Naive B cell (primary cell): ENCODE measurements around the gene OXSR1. TPM values are rescaled to one million over a fixed set of nuclear protein-coding genes. Genes with fewer than 3 reads are reported as not detected.

ENCODE experiments used
- ATAC-seq, 2 donors: fragments of 150-1000 bp; cut with Tn5 transposase; 2 replicates each; pipeline ENCODE4 v1.10.0; 2021; ENCODE audit warnings: low read depth in 2 of 2, mild to moderate bottlenecking in 2 of 2, moderate library complexity in 2 of 2
- DNase-seq: peaks from one replicate; pipeline ENCODE4 v3.0.0; 2022
- H3K27ac Mint-ChIP-seq, 6 donors: one replicate each; pipeline ENCODE4 v1.8.0; 2020 to 2022; ENCODE audit warnings: mild to moderate bottlenecking in 6 of 6, mixed read lengths in 6 of 6, moderate library complexity in 5 of 6, inconsistent platforms in 2 of 6
- H3K27me3 Mint-ChIP-seq, 3 donors: one replicate each; pipeline ENCODE4 v1.8.0; 2021 to 2022; ENCODE audit warnings: mixed read lengths in 3 of 3, mild to moderate bottlenecking in 1 of 3
- H3K36me3 Mint-ChIP-seq, 2 donors: one replicate each; pipeline ENCODE4 v1.8.0; 2020 to 2022; ENCODE audit warnings: mixed read lengths in 2 of 2, inconsistent platforms in 1 of 2, mild to moderate bottlenecking in 1 of 2
- H3K4me1 Mint-ChIP-seq, 3 donors: one replicate each; pipeline ENCODE4 v1.8.0; 2020 to 2022; ENCODE audit warnings: mixed read lengths in 3 of 3, inconsistent platforms in 1 of 3, mild to moderate bottlenecking in 1 of 3, moderate library complexity in 1 of 3
- H3K4me3 Mint-ChIP-seq, 8 donors: one replicate each; pipeline ENCODE4 v1.8.0; 2020 to 2022; ENCODE audit warnings: mild to moderate bottlenecking in 8 of 8, mixed read lengths in 8 of 8, moderate library complexity in 8 of 8, inconsistent platforms in 2 of 8
- H3K9me3 Mint-ChIP-seq, 7 donors: one replicate each; pipeline ENCODE4 v1.8.0; 2020 to 2022; ENCODE audit warnings: mixed read lengths in 7 of 7, mild to moderate bottlenecking in 5 of 7, inconsistent platforms in 2 of 7, moderate library complexity in 1 of 7
- polyA plus RNA-seq, 6 donors: library from polyadenylated mRNA; unstranded; fragments of 300-500 nt; fragmentation: Illumina TruSeq; gene quantifications; one replicate each; pipeline ENCODE4 v1.2.3, GENCODE V29; 2021; ENCODE audit warnings: low read depth in 6 of 6

Gene OXSR1
- polyA plus RNA-seq = 10 to 100 TPM in 5 of 6 donors, 1 to 10 TPM in 1; 7.8 to 15.5 (median 13.8) TPM

- Mint-ChIP-seq H3K36me3 (no peaks in the 10 kb centered on the region), H3K27ac (peak within 1 kb of the TSS; percentile 99 to 100 (median 100)), H3K4me3 (peak within 1 kb of the TSS; percentile 88 to 99 (median 98)), H3K27me3 (no peaks in the 10 kb centered on the region), H3K9me3 (no peaks in the 10 kb centered on the region), H3K4me1 (peaks cover 39 to 48% (median 45%) of the 10 kb centered on the region in 3 donors)
- ATAC-seq (peak; percentile 82 to 85), DNase-seq (peak; percentile 98)
These were observed at the start of gene OXSR1 for GRCh38 chr3:38164952-38165721. TSS of gene OXSR1 (plus strand) at chr3:38165537. CDS start at chr3:38165877, 340 bp downstream.

- Mint-ChIP-seq H3K9me3 (no peaks in the 10 kb centered on the region), H3K4me1 (peaks cover 22 to 32% (median 23%) of the 10 kb centered on the region in 3 donors), H3K4me3 (peak overlapping the region in 4 of 8 donors; percentile 8 to 85 (median 36)), H3K36me3 (peaks cover 0 to 6% of the 10 kb centered on the region in 2 donors), H3K27me3 (no peaks in the 10 kb centered on the region), H3K27ac (peak overlapping the region in 3 of 6 donors; percentile 41 to 94 (median 80))
- DNase-seq = no peak
- peak in 1 of 2 donors; percentile 44 for ATAC-seq
These were observed 49.5 kb upstream of the OXSR1 start for GRCh38 chr3:38115645-38116427.

- Mint-ChIP-seq H3K27me3 (no peaks in the 10 kb centered on the region), H3K27ac (no peak overlapping the region)
- ATAC-seq = no peak
These were observed 48.7 kb upstream of the OXSR1 start for GRCh38 chr3:38116471-38117162.

GRCh38 chr3:38117163-38117716, 48.1 kb upstream of the OXSR1 start:
- no peak for ATAC-seq
- Mint-ChIP-seq H3K36me3 (peaks cover 0 to 7% of the 10 kb centered on the region in 2 donors), H3K27me3 (no peaks in the 10 kb centered on the region), H3K27ac (no peak overlapping the region), H3K9me3 (no peaks in the 10 kb centered on the region), H3K4me3 (no peak overlapping the region), H3K4me1 (peaks cover 22 to 32% (median 24%) of the 10 kb centered on the region in 3 donors)
- DNase-seq = no peak

More at GRCh38 chr3:38116471-38117162, 48.7 kb upstream of the OXSR1 start:
- Mint-ChIP-seq H3K9me3 (no peaks in the 10 kb centered on the region), H3K36me3 (peaks cover 0 to 7% of the 10 kb centered on the region in 2 donors), H3K4me3 (peak overlapping the region in 1 of 8 donors; percentile 41), H3K4me1 (peaks cover 22 to 32% (median 24%) of the 10 kb centered on the region in 3 donors)
- DNase-seq = no peak

GRCh38 chr3:38117748-38118420, 47.5 kb upstream of the OXSR1 start:
- no peaks in the 10 kb centered on the region for H3K9me3 Mint-ChIP-seq
- peaks cover 2 to 7% of the 10 kb centered on the region in 2 donors for H3K36me3 Mint-ChIP-seq
- H3K4me1 Mint-ChIP-seq = peaks cover 22 to 32% (median 24%) of the 10 kb centered on the region in 3 donors
- H3K27ac Mint-ChIP-seq = peak overlapping the region in 1 of 6 donors; percentile 67
- H3K4me3 Mint-ChIP-seq = peak overlapping the region in 1 of 8 donors; percentile 44
- no peaks in the 10 kb centered on the region for H3K27me3 Mint-ChIP-seq
- ATAC-seq (peak; percentile 64 to 75), DNase-seq (peak; percentile 56)

- Mint-ChIP-seq H3K4me3 (no peak overlapping the region), H3K27me3 (no peaks in the 10 kb centered on the region), H3K36me3 (peaks cover 5 to 7% of the 10 kb centered on the region in 2 donors), H3K4me1 (peaks cover 22 to 32% (median 24%) of the 10 kb centered on the region in 3 donors), H3K27ac (peak overlapping the region in 4 of 6 donors; percentile 54 to 76 (median 70)), H3K9me3 (no peaks in the 10 kb centered on the region)
- ATAC-seq = no peak
- no peak for DNase-seq
These were observed 46.7 kb upstream of the OXSR1 start for GRCh38 chr3:38118421-38119247.

- Mint-ChIP-seq H3K36me3 (peaks cover 5 to 7% of the 10 kb centered on the region in 2 donors), H3K4me3 (no peak overlapping the region), H3K9me3 (no peaks in the 10 kb centered on the region), H3K27me3 (no peaks in the 10 kb centered on the region), H3K27ac (peak overlapping the region in 2 of 6 donors; percentile 35 to 74), H3K4me1 (peaks cover 22 to 32% (median 24%) of the 10 kb centered on the region in 3 donors)
- ATAC-seq (no peak), DNase-seq (no peak)
These were observed 46.1 kb upstream of the OXSR1 start for GRCh38 chr3:38119248-38119544.

GRCh38 chr3:38119821-38120692, 45.3 kb upstream of the OXSR1 start:
- Mint-ChIP-seq H3K27ac (peak overlapping the region in 5 of 6 donors; percentile 0 to 63 (median 26)), H3K36me3 (peaks cover 9 to 13% of the 10 kb centered on the region in 2 donors), H3K4me3 (no peak overlapping the region), H3K27me3 (no peaks in the 10 kb centered on the region), H3K4me1 (peaks cover 16 to 23% (median 23%) of the 10 kb centered on the region in 3 donors), H3K9me3 (no peaks in the 10 kb centered on the region)
- DNase-seq (no peak), ATAC-seq (no peak)

- peak overlapping the region in 4 of 6 donors; percentile 0 to 69 (median 20) for H3K27ac Mint-ChIP-seq
- no peak for DNase-seq
- no peaks in the 10 kb centered on the region for H3K27me3 Mint-ChIP-seq
- H3K4me3 Mint-ChIP-seq = no peak overlapping the region
- no peaks in the 10 kb centered on the region for H3K9me3 Mint-ChIP-seq
- ATAC-seq = no peak
- peaks cover 12 to 21% of the 10 kb centered on the region in 2 donors for H3K36me3 Mint-ChIP-seq
- H3K4me1 Mint-ChIP-seq = peaks cover 8 to 21% (median 15%) of the 10 kb centered on the region in 3 donors
These were observed 44.5 kb upstream of the OXSR1 start for GRCh38 chr3:38120693-38121450.

- H3K4me3 Mint-ChIP-seq = no peak overlapping the region
- H3K36me3 Mint-ChIP-seq = peaks cover 12 to 23% of the 10 kb centered on the region in 2 donors
- H3K27ac Mint-ChIP-seq = no peak overlapping the region
- DNase-seq = no peak
- peaks cover 2 to 19% (median 13%) of the 10 kb centered on the region in 3 donors for H3K4me1 Mint-ChIP-seq
- no peak for ATAC-seq
- no peaks in the 10 kb centered on the region for H3K27me3 Mint-ChIP-seq
- H3K9me3 Mint-ChIP-seq = no peaks in the 10 kb centered on the region
These were observed 43.9 kb upstream of the OXSR1 start for GRCh38 chr3:38121451-38121831.
